ENCODE measurements around the gene CRYGC.

- TF ChIP-seq CTCF (IDR thresholded peaks at IDR 0.05) (no peak), POLR2A (IDR thresholded peaks at IDR 0.05) (no peak)
These were observed 35.5 kb upstream of the CRYGC start for GRCh38 chr2:208164951-208165755.
